GM23338 (cell line): Measurements from ENCODE around the gene CSNK1A1.

Experiments
- CREB1 ChIP-seq: fragments of 250-450 bp; sonication (Bioruptor Pico); IDR thresholded peaks from 2 replicates; pipeline ENCODE4 v1.5.0; 2020; ENCODE audit warnings: low read depth, mild to moderate bottlenecking, moderate library complexity
- CTCF ChIP-seq, 2 experiments: fragments of 200-600 bp in 1 of 2; sonication (generic) in 1 of 2; conservative IDR thresholded peaks; 2 replicates each; pipeline versions ENCODE4 v1.5.1 to v1.6.1; 2016 to 2017; ENCODE audit warnings: antibody characterized with exemption in 2 of 2, low read depth in 2 of 2, mild to moderate bottlenecking in 2 of 2, moderate library complexity in 1 of 2
- ETS1 ChIP-seq: IDR thresholded peaks from 2 replicates; pipeline ENCODE4 v1.6.1; 2016; ENCODE audit warnings: antibody characterized with exemption
- EZH2 ChIP-seq: fragments of 200-600 bp; sonication (generic); IDR thresholded peaks from one replicate; pipeline ENCODE4 v1.8.0; 2017; ENCODE audit warnings: antibody characterized with exemption, mild to moderate bottlenecking, low read depth; ENCODE audit not compliant: unreplicated experiment
- EZH2phosphoT487 ChIP-seq: fragments of 200-600 bp; sonication (generic); IDR thresholded peaks from one replicate; pipeline ENCODE4 v1.8.1; 2018; ENCODE audit warnings: antibody characterized with exemption; ENCODE audit not compliant: unreplicated experiment
- JUNB ChIP-seq: IDR thresholded peaks from one replicate; pipeline ENCODE4 v1.6.1; 2016; ENCODE audit warnings: antibody characterized with exemption; ENCODE audit not compliant: unreplicated experiment
- POLR2AphosphoS5 ChIP-seq: IDR thresholded peaks from 2 replicates; pipeline ENCODE4 v1.6.1; 2016; ENCODE audit warnings: antibody characterized with exemption, low read depth
- REST ChIP-seq: IDR thresholded peaks from one replicate; pipeline ENCODE4 v1.6.1; 2018; ENCODE audit warnings: antibody characterized with exemption; ENCODE audit not compliant: unreplicated experiment
- STAT1 ChIP-seq: IDR thresholded peaks from one replicate; pipeline ENCODE4 v1.6.1; 2016; ENCODE audit warnings: antibody characterized with exemption; ENCODE audit not compliant: unreplicated experiment
- ZNF462 ChIP-seq: fragments of 250-450 bp; sonication (Bioruptor Pico); IDR thresholded peaks from 2 replicates; pipeline ENCODE4 v1.5.0; 2020; ENCODE audit warnings: mild to moderate bottlenecking, moderate library complexity

GRCh38 chr5:149510136-149510535 lies 41.1 kb downstream of the CSNK1A1 start:
- no peak for TF ChIP-seq CTCF (conservative IDR thresholded peaks at IDR 0.05; ENCODE audit: low read depth in 2 of 2)
- no peak for TF ChIP-seq EZH2
- no peak for TF ChIP-seq POLR2AphosphoS5
- no peak for TF ChIP-seq EZH2phosphoT487
- no peak for TF ChIP-seq REST
- TF ChIP-seq STAT1, result no peak
- TF ChIP-seq ETS1, result no peak
- no peak for TF ChIP-seq CREB1 (CRISPR knock-in tag)
- TF ChIP-seq ZNF462 (CRISPR knock-in tag), result no peak
- TF ChIP-seq JUNB, result no peak
